Ovary (tissue), 9 donors: ENCODE results near the gene RAPGEF6. TPM values are rescaled to one million over a fixed set of nuclear protein-coding genes. Genes with fewer than 3 reads are reported as not detected.
A peak's percentile ranks its signal among the peaks of the same experiment; 100 is the strongest.

Source experiments
- DNase-seq, 5 donors: peaks; one replicate each; pipeline ENCODE4 v3.0.0-alpha.2; 2019 to 2020
- H3K27ac ChIP-seq, 2 donors: fragments of 200-600 bp; one replicate each; pipeline versions ENCODE4 v1.5.1 to v1.8.0; 2019 to 2022
- H3K27me3 ChIP-seq: fragments of 200-600 bp; one replicate; pipeline ENCODE4 v1.8.0; 2022
- H3K36me3 ChIP-seq: fragments of 200-600 bp; sonication (generic); one replicate; pipeline ENCODE4 v1.5.1; 2019
- H3K4me1 ChIP-seq: one replicate; pipeline ENCODE4 v1.8.1; 2013; ENCODE audit warnings: mild to moderate bottlenecking, moderate library complexity; ENCODE audit not compliant: insufficient read depth
- H3K4me3 ChIP-seq: fragments of 200-600 bp; sonication (generic); one replicate; pipeline ENCODE4 v1.5.1; 2017
- H3K9me3 ChIP-seq, 2 donors: fragments of 200-600 bp in 1 of 2; sonication (generic) in 1 of 2; one replicate each; pipeline versions ENCODE4 v1.5.1 to v1.8.1; 2013 to 2019; ENCODE audit warnings: mild to moderate bottlenecking in 1 of 2, moderate library complexity in 1 of 2
- CTCF ChIP-seq, 3 donors: fragments of 450-650 bp in 2 of 3; fragments of 200-600 bp in 1 of 3; IDR thresholded peaks; one replicate each; pipeline versions ENCODE4 v1.5.1 to v1.8.0; 2016 to 2022; ENCODE audit warnings: antibody characterized with exemption in 3 of 3, mild to moderate bottlenecking in 1 of 3
- EP300 ChIP-seq: sonication (generic); formaldehyde crosslinking; IDR thresholded peaks from one replicate; pipeline ENCODE4 v1.6.1; 2017; ENCODE audit warnings: antibody characterized with exemption
- POLR2A ChIP-seq: fragments of 450-650 bp; IDR thresholded peaks from one replicate; pipeline ENCODE4 v1.6.1; 2017; ENCODE audit warnings: antibody characterized with exemption, mild to moderate bottlenecking, moderate library complexity
- WGBS, 3 donors: extraction: QIAGEN DNeasy Blood & Tissue Kit in 1 of 3; methylation state at CpG; one replicate each; pipeline versions ENCODE4 v1.1.5 to v1.1.7; 2013 to 2017; 5-methylcytosine and 5-hydroxymethylcytosine counted together
- intact Hi-C, 4 donors: fragments of 100-400 bp; cut with DNase I; formaldehyde crosslinking; loops; one replicate each; pipeline versions ENCODE4 v1.11.0 to v1.15.1; 2022 to 2023
- polyA plus RNA-seq, 2 donors: library from polyadenylated mRNA; stranded (reverse); fragments of 200-250 nt in 1 of 2; fragments of 350-450 nt in 1 of 2; fragmentation: Illumina TruSeq in 1 of 2; extraction: RNeasy Lipid Tissue Mini Kit (QIAGEN cat#74804) in 1 of 2; gene quantifications; one replicate each; pipeline ENCODE4 v1.2.3, GENCODE V29; 2013 to 2014
- total RNA-seq, 7 donors: library from RNA; depleted of rRNA in 2 of 7; stranded (reverse); fragments of >200 nt in 2 of 7; fragmentation: NEBNext Ultra II Directional in 3 of 7; extraction: Animal tissue kit (Norgen Biotek cat#: 25700) in 3 of 7; gene quantifications; one replicate each; pipeline versions ENCODE4 v1.1.0 to v1.2.4, GENCODE V29; 2016 to 2023
- donor health status: DM: no; HTN: no; CAD: no; lungs with moderate emphysema.
- donor health status: DM: no; HTN: no; CAD: no.
- donor health status: Bipolar disorder and iron deficiency.
- donor health status: DM: yes; HTN: yes; CAD: no.
- donor health status: DM: no; HTN: no; CAD: no.
- donor health status: DM: yes; HTN: yes; CAD: no.

RAPGEF6 gene
- total and polyA plus RNA-seq, 9 donors, result 4.2 to 25.8 (median 18.5) TPM

GRCh38 chr5:131413605-131414559 is 221.1 kb downstream of the RAPGEF6 start:
- TF ChIP-seq POLR2A, result no peak
- no peak for TF ChIP-seq EP300
- no peak for TF ChIP-seq CTCF (IDR thresholded peaks at IDR 0.05)
- WGBS, 3 donors, result 85 to 89% (median 88%) methylated on average over 4 of the region's 4 CpGs
- Histone ChIP-seq H3K4me1 (no peaks in the 10 kb centered on the region), H3K27me3 (no peaks in the 10 kb centered on the region), H3K9me3 (no peaks in the 10 kb centered on the region), H3K4me3 (no peak overlapping the region), H3K27ac (peak overlapping the region in 1 of 2 donors; percentile 2), H3K36me3 (no peaks in the 10 kb centered on the region)
- DNase-seq, result no peak
- intact Hi-C loops, result loop anchor here in 1 of 4 donors (10.0 kb wide), 1 partner anchor 249 kb away; the partner anchor contains the start of gene HINT1

GRCh38 chr5:131406975-131407638 is 227.9 kb downstream of the RAPGEF6 start:
- H3K4me1 ChIP-seq, result no peaks in the 10 kb centered on the region
- WGBS, 3 donors, result 95 to 99% (median 98%) methylated on average over 6 of the region's 6 CpGs
- no peaks in the 10 kb centered on the region for H3K36me3 ChIP-seq
- TF ChIP-seq CTCF (IDR thresholded peaks at IDR 0.05) (no peak), POLR2A (no peak), EP300 (no peak)
- no peak for DNase-seq
- no peaks in the 10 kb centered on the region for H3K9me3 ChIP-seq
- no peaks in the 10 kb centered on the region for H3K27me3 ChIP-seq
- intact Hi-C loops, result no loop called here
- no peak overlapping the region for H3K4me3 ChIP-seq
- H3K27ac ChIP-seq, result no peak overlapping the region

- H3K4me1 ChIP-seq, result no peaks in the 10 kb centered on the region
- intact Hi-C loops, result no loop called here
- no peak for DNase-seq
- H3K9me3 ChIP-seq, result no peaks in the 10 kb centered on the region
- H3K36me3 ChIP-seq, result no peaks in the 10 kb centered on the region
- no peaks in the 10 kb centered on the region for H3K27me3 ChIP-seq
- H3K27ac ChIP-seq, result no peak overlapping the region
- no peak for TF ChIP-seq CTCF (IDR thresholded peaks at IDR 0.05)
- TF ChIP-seq EP300, result no peak
- TF ChIP-seq POLR2A, result no peak
- no peak overlapping the region for H3K4me3 ChIP-seq
- WGBS, 3 donors, result 85 to 88% (median 87%) methylated on average over 2 of the region's 2 CpGs
Measured at GRCh38 chr5:131406076-131406475, 229.0 kb downstream of the RAPGEF6 start.

GRCh38 chr5:131405674-131406073 is 229.4 kb downstream of the RAPGEF6 start:
- intact Hi-C loops, result no loop called here
- 90 to 97% (median 95%) methylated on average over 2 of the region's 2 CpGs for WGBS, 3 donors
- H3K36me3 ChIP-seq, result no peaks in the 10 kb centered on the region
- H3K27me3 ChIP-seq, result no peaks in the 10 kb centered on the region
- no peak overlapping the region for H3K4me3 ChIP-seq
- H3K27ac ChIP-seq, result no peak overlapping the region
- no peak for DNase-seq
- no peaks in the 10 kb centered on the region for H3K4me1 ChIP-seq
- no peaks in the 10 kb centered on the region for H3K9me3 ChIP-seq
- no peak for TF ChIP-seq EP300
- TF ChIP-seq POLR2A, result no peak
